C1 segment of cervical spinal cord (tissue), 14 donors: ENCODE data around the gene LGALS7B.
"Not testable (repeated sequence)": the region's sequence is repeated elsewhere in the genome, so short reads cannot be mapped to it uniquely, and the experiment has no call there.

ENCODE experiments used
- DNase-seq, 14 donors: peaks; one replicate each; lab custom pipeline; 2025; lab: John Stamatoyannopoulos, UW

The LGALS7B gene

GRCh38 chr19:38788478-38789243 lies at the start of gene LGALS7B:
LGALS7B (plus strand) TSS chr19:38789200; CDS start chr19:38789227, 27 bp downstream.
- DNase-seq, result no peak

GRCh38 chr19:38739440-38740256 lies 49.4 kb upstream of the LGALS7B start:
- no peak for DNase-seq

GRCh38 chr19:38740257-38740592 lies 48.8 kb upstream of the LGALS7B start:
- DNase-seq, result no peak

GRCh38 chr19:38740932-38741331 lies 48.1 kb upstream of the LGALS7B start:
- no peak for DNase-seq

DNA sequence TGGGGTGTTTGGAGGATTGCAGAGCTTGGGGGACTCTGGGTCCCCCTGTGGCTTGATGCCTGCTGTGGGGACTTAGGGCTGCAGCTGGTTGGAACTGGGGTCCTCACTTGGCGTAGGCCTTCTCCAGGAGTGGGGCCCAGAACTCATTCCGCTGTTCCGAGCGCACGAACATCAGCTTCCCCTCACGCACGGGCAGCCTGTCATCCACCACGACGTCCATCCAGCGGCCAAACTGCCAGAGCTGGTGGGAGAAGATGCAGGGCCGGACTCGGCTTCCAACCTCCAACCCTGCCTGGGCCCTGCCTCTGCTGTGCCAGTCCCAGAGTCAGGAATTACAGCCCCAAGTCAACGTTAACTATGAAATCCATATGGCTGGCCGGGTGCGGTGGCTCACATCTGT lies 47.3 kb upstream of the LGALS7B start:
- no peak for DNase-seq

DNA sequence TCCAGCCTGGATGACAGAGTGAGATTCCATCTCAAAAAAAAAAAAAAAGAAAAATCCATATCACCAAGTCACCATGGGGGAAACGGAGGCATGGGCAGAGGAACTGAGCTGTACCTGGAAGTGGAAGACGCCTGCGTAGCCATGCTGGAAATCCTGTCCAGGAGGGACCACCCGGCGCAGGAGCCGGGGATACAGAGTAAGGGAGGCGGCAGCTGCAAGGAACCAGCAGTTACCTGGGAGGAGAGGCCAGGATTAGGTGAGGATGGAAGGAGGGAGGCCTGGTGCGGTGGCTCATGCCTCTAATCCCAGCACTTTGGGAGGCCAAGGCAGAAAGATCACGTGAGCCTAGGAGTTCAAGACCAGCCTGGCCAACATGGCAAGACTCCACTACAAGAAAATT lies 46.7 kb upstream of the LGALS7B start:
- DNase-seq, result no peak

- no peak for DNase-seq
Measured at GRCh38 chr19:38742906-38743305, 46.1 kb upstream of the LGALS7B start.

- DNase-seq, result no peak
Measured at GRCh38 chr19:38743394-38744297, 45.4 kb upstream of the LGALS7B start.

DNA sequence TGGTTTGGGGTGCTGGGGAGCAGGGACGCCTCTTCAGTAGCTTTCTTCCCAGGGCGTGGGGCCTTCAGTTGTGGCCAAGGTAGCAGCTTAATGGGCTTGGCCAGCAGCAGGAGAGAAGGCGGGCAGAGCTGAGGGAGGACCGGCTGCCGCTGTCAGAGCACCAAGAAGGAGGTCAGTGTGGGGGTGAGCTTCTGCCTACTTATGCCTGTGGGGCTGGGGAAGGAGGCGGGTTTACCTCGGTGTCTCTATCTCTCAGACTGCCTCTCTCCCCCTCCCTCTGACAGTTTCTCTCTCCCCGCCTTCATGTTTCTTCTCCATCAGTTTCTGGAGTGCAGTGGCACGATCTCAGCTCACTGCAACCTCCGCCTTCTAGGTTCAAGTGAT lies 44.7 kb upstream of the LGALS7B start, which contains the start of gene CAPN12:
CAPN12 (minus strand) TSS at position 177 of the 384 bp plus-strand sequence. CDS start 309 bp downstream, outside the sequence.
- DNase-seq, result no peak

- no peak for DNase-seq
Measured at GRCh38 chr19:38744874-38745273, 44.1 kb upstream of the LGALS7B start.

GRCh38 chr19:38745316-38745715 lies 43.7 kb upstream of the LGALS7B start:
- no peak for DNase-seq

- not testable (repeated sequence) for DNase-seq
Measured at GRCh38 chr19:38753783-38754182, 35.2 kb upstream of the LGALS7B start.

DNA sequence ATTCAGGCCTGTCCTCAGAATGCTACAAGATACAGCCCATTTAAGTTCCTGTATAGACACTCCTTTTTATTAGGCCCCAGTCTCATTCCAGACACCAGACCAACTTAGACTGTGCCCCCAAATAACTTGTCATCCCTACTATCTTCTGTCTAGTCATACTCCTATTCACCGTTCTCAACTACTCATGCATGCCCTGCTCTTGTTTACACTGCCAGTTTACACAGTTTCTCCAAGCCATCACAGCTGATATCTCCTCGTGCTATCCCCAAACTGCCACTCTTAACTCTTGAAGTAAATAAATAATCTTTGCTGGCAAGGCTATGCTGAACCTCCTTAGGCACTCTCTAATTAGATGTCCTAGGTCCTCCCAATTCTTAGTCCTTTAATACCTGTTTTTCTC lies 34.8 kb upstream of the LGALS7B start:
- DNase-seq, result not testable (repeated sequence)

DNA sequence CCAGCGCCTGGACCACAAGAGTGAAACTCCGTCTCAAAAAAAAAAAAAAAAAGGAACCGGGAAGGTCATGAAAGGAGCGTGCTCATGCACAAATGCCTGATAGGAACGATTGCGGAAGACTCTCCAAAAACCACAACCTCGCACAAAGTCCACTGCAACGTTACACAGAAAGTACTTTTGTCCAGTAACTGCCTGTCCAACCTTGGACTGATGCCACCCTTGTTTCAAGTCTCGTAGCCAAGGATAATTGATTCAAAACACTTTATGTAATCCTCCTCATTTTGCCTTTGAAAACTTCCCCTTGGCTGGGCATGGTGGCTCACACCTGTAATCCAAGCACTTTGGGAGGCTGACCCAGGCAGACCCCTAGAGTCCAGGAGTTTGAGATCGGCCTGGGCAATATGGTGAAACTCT lies 29.4 kb upstream of the LGALS7B start:
- DNase-seq, result peak in 1 of 14 donors; percentile 3

DNA sequence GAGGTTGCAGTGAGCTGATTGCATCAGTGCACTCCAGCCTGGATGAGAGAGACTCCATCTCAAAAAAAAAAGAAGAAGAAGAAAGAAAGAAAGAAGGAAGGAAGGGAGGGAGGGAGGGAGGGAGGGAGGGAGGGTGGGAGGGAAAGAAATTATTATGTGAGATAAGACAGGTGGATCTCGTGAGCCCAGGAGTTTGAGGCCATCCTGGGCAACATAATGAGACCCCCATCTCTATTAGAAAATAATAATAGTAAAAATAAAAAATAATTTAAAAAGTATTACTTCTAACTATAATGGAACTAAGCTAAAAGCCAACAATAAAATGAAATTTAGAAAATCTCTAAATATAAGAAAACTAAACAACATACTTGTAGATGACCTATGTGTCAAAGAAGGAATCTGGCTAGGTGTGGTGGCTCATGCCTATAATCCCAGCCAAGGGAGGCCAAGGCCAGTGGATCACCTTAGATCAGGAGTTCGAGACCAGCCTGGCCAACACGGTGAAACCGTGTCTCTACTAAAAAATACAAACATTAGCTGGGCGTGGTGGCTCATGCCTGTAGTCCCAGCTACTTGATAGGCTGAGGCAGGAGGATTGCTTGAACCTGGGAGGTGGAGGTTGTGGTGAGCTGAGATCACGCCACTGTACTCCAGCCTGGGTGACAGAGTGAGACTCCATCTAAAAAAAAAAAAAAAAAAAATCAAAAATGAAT lies 28.0 kb upstream of the LGALS7B start:
- not testable (repeated sequence) for DNase-seq

DNA sequence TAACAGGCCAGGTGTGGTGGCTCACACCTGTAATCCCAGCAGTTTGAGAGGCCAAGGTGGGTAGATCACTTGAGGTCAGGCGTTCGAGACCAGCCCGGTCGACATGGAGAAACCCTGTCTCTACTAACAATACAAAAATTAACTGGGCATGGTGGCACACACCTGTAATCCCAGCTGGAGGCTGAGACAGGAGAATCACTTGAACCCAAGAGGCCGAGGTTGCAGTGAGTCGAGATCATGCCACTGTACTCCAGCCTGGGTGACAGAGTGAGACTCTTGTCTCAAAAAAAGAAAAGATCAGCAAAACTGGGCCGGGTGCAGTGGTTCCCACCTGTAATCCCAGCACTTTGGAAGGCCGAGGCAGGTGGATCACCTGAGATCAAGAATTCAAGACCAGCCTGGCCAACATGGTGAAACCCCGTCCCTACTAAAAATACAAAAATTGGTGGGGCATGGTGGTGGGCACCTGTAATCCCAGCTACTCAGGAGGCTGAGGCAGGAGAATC lies 27.1 kb upstream of the LGALS7B start:
- not testable (repeated sequence) for DNase-seq

DNA sequence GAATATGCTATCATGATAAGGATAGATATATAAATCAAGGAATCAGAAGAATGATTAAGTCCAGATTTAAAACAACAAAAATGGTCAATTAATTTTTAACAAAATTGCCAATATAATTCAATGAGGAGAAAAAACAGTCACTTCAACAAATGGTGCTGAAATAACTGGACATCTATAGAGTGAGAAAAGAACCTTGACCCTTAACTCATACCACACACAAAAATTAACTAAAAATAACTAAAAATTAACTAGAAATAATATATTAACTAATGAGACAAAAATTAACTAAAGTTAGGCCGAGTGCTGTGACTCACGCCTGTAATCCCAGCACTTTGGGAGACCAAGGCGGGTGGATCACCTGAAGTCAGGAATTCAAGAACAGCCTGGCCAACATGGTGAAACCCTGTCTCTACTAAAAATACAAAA lies 25.2 kb upstream of the LGALS7B start:
- DNase-seq, result no peak

DNA sequence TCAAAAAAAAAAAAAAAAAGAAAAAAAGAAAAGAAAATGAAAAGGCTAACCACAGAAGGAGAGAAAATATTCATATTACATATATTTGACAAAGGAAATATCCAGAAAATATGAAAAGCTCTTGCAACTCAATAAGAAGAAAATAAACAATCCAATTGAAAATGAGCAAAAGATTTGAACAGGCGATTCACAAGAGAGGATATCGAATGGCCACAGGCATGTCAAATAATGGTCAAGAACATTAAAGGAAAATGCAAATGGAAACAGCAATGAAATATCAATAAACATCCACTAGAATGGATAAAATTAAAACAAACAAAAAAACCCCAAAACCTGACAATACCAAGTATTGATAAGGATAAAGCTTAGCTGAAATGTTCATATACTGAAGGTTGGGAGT lies 23.8 kb upstream of the LGALS7B start:
- DNase-seq, result no peak

- no peak for DNase-seq
Measured at GRCh38 chr19:38766276-38767047, 22.5 kb upstream of the LGALS7B start.

DNA sequence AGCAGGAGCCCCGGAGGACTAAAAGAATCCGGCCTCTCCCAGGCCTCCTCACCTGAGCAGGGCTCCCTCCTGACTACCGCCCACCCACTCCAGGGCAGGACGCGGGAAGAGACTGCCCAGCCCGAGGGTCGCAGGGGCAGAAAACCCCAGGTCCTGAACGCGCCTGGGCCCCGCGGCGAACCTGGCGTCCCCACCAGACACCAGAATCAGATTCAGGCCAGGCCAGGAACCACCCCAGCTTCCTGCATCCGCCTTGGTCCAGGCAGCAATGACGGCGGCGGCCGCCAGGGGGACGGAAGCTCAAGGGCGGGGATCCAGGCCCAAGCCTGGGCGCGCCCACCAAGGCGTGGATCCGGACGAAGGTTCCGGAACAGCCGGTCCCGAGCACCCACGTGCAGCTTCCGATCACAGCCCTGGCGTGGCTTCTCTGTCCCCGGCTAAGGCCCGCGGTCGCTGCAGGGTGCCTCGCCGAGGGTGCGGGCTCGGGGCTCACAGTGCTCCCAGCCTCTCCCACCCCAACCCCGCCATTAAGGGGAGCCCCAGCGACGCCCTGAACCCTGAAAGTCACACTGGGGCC lies 19.3 kb upstream of the LGALS7B start:
- DNase-seq, result peak in 10 of 14 donors; percentile 15 to 64 (median 36)
